ENCODE measurements around the gene OLFML2A.
A peak's percentile ranks its signal among the peaks of the same experiment; 100 is the strongest.

OLFML2A gene

GRCh38 chr9:124854161-124854560 lies 77.2 kb downstream of the OLFML2A start:
- no peak for DNase-seq (ENCODE audit: low read depth)

GRCh38 chr9:124854822-124855221 lies 77.9 kb downstream of the OLFML2A start:
- DNase-seq (ENCODE audit: low read depth) = no peak

- DNase-seq (ENCODE audit: low read depth) = no peak
These were observed 78.6 kb downstream of the OLFML2A start for GRCh38 chr9:124855566-124855943.

GRCh38 chr9:124855944-124856765 lies 79.2 kb downstream of the OLFML2A start:
- no peak for DNase-seq (ENCODE audit: low read depth)

- DNase-seq (ENCODE audit: low read depth) = no peak
These were observed 80.7 kb downstream of the OLFML2A start for GRCh38 chr9:124857533-124858162.

GRCh38 chr9:124858330-124859046 lies 81.6 kb downstream of the OLFML2A start:
- DNase-seq (ENCODE audit: low read depth) = no peak

GRCh38 chr9:124859803-124860581 lies 83.1 kb downstream of the OLFML2A start:
- DNase-seq (ENCODE audit: low read depth) = no peak

- DNase-seq (ENCODE audit: low read depth) = no peak
These were observed 83.8 kb downstream of the OLFML2A start for GRCh38 chr9:124860582-124861341.

- peak; percentile 89 for DNase-seq (ENCODE audit: low read depth)
These were observed 84.7 kb downstream of the OLFML2A start, which contains the start of the genes ARPC5L and RPL35 for GRCh38 chr9:124861342-124862229. Gene ARPC5L (plus strand): TSS chr9:124862130. CDS start chr9:124869291, 7,161 bp downstream. Gene RPL35 (minus strand): TSS chr9:124861957. CDS start chr9:124861912, 45 bp downstream.

GRCh38 chr9:124863371-124863871 lies 86.5 kb downstream of the OLFML2A start:
- DNase-seq (ENCODE audit: low read depth) = no peak

Measured in stimulated activated CD8-positive, alpha-beta memory T cell treated with anti-CD3 and anti-CD28 coated beads, Interleukin-15, amount 100 ng/mL, for 1 hour (primary cell).